ENCODE results near the gene SRPK1.
A peak's percentile ranks its signal among the peaks of the same experiment; 100 is the strongest.

SRPK1 gene

GRCh38 chr6:35920793-35921732 lies at the start of gene SRPK1:
Gene SRPK1 (minus strand): TSS chr6:35921098. CDS start chr6:35921056, 42 bp downstream.
- TF ChIP-seq CTCF (IDR thresholded peaks at IDR 0.05; ENCODE audit: low read length) (no peak), EZH2 (IDR thresholded peaks at IDR 0.05; ENCODE audit: borderline replicate concordance, low read length) (no peak)
- Histone ChIP-seq H3K4me1 (ENCODE audit: insufficient read depth, low read length, severe bottlenecking) (peaks cover 37% of the 10 kb centered on the region), H3F3A (ENCODE audit: insufficient read depth, low read length) (no peaks in the 10 kb centered on the region), H3K4me2 (ENCODE audit: low read length) (peak within 1 kb of the TSS; percentile 88), H3K27me3 (ENCODE audit: insufficient read depth, low read length) (no peaks in the 10 kb centered on the region), H3K36me3 (ENCODE audit: insufficient read depth, low read length) (peaks cover 20% of the 10 kb centered on the region), H3K9me3 (ENCODE audit: low read length) (no peaks in the 10 kb centered on the region), H3K9ac (ENCODE audit: low read length) (peak within 1 kb of the TSS; percentile 85), H3K79me2 (ENCODE audit: insufficient read depth, low read length) (peaks cover 43% of the 10 kb centered on the region), H3K4me3 (ENCODE audit: low read depth, low read length, poor library complexity, severe bottlenecking) (peak within 1 kb of the TSS; percentile 78), H4K20me1 (ENCODE audit: insufficient read depth, low read length) (no peaks in the 10 kb centered on the region), H2AFZ (ENCODE audit: low read length) (peak within 1 kb of the TSS; percentile 96), H3K27ac (ENCODE audit: low read depth, low read length, poor library complexity, severe bottlenecking) (peak within 1 kb of the TSS; percentile 40), H3K9me2 (ENCODE audit: low read depth, low read length) (no peaks in the 10 kb centered on the region)

- H2AFZ ChIP-seq (ENCODE audit: low read length), result no peak overlapping the region
- H3K9ac ChIP-seq (ENCODE audit: low read length), result no peak overlapping the region
- H3K36me3 ChIP-seq (ENCODE audit: insufficient read depth, low read length), result no peaks in the 10 kb centered on the region
- no peak overlapping the region for H3K4me3 ChIP-seq (ENCODE audit: low read depth, low read length, poor library complexity, severe bottlenecking)
- H3K27ac ChIP-seq (ENCODE audit: low read depth, low read length, poor library complexity, severe bottlenecking), result no peak overlapping the region
- H4K20me1 ChIP-seq (ENCODE audit: insufficient read depth, low read length), result no peaks in the 10 kb centered on the region
- no peaks in the 10 kb centered on the region for H3K9me3 ChIP-seq (ENCODE audit: low read length)
- no peaks in the 10 kb centered on the region for H3K79me2 ChIP-seq (ENCODE audit: insufficient read depth, low read length)
- no peak for TF ChIP-seq EZH2 (IDR thresholded peaks at IDR 0.05; ENCODE audit: borderline replicate concordance, low read length)
- TF ChIP-seq CTCF (IDR thresholded peaks at IDR 0.05; ENCODE audit: low read length), result no peak
- no peaks in the 10 kb centered on the region for H3K27me3 ChIP-seq (ENCODE audit: insufficient read depth, low read length)
- H3F3A ChIP-seq (ENCODE audit: insufficient read depth, low read length), result no peaks in the 10 kb centered on the region
- no peaks in the 10 kb centered on the region for H3K9me2 ChIP-seq (ENCODE audit: low read depth, low read length)
- no peak overlapping the region for H3K4me2 ChIP-seq (ENCODE audit: low read length)
- H3K4me1 ChIP-seq (ENCODE audit: insufficient read depth, low read length, severe bottlenecking), result no peaks in the 10 kb centered on the region
These were observed 49.3 kb upstream of the SRPK1 start for GRCh38 chr6:35970181-35970580.

GRCh38 chr6:35969646-35970045 lies 48.7 kb upstream of the SRPK1 start:
- no peaks in the 10 kb centered on the region for H4K20me1 ChIP-seq (ENCODE audit: insufficient read depth, low read length)

More at GRCh38 chr6:35969646-35970045, 48.7 kb upstream of the SRPK1 start:
- Histone ChIP-seq H3K4me3 (ENCODE audit: low read depth, low read length, poor library complexity, severe bottlenecking) (no peak overlapping the region), H3F3A (ENCODE audit: insufficient read depth, low read length) (no peaks in the 10 kb centered on the region), H3K4me1 (ENCODE audit: insufficient read depth, low read length, severe bottlenecking) (no peaks in the 10 kb centered on the region), H3K27me3 (ENCODE audit: insufficient read depth, low read length) (no peaks in the 10 kb centered on the region), H3K9me2 (ENCODE audit: low read depth, low read length) (no peaks in the 10 kb centered on the region), H3K9ac (ENCODE audit: low read length) (no peak overlapping the region), H3K79me2 (ENCODE audit: insufficient read depth, low read length) (no peaks in the 10 kb centered on the region), H3K27ac (ENCODE audit: low read depth, low read length, poor library complexity, severe bottlenecking) (no peak overlapping the region), H3K9me3 (ENCODE audit: low read length) (no peaks in the 10 kb centered on the region), H3K36me3 (ENCODE audit: insufficient read depth, low read length) (no peaks in the 10 kb centered on the region), H3K4me2 (ENCODE audit: low read length) (no peak overlapping the region), H2AFZ (ENCODE audit: low read length) (no peak overlapping the region)
- TF ChIP-seq CTCF (IDR thresholded peaks at IDR 0.05; ENCODE audit: low read length) (no peak), EZH2 (IDR thresholded peaks at IDR 0.05; ENCODE audit: borderline replicate concordance, low read length) (no peak)
